ENCODE results near the gene LYPD6B. TPM values are rescaled to one million over a fixed set of nuclear protein-coding genes. Genes with fewer than 3 reads are reported as not detected.

The LYPD6B gene
- total RNA-seq, 1 experiment from 2014 or later: 2.0 TPM

GRCh38 chr2:149044500-149044899 is 6.0 kb downstream of the LYPD6B start:
- H3K4me1 ChIP-seq (ENCODE audit: insufficient read depth, low read length): no peaks in the 10 kb centered on the region
- no peak overlapping the region for H3K4ac ChIP-seq (ENCODE audit: low read depth, low read length)
- H3T11ph ChIP-seq (ENCODE audit: low read length): no peak overlapping the region
- H3K79me1 ChIP-seq (ENCODE audit: insufficient read depth, low read depth, low read length, poor library complexity, severe bottlenecking): no peaks in the 10 kb centered on the region
- no peak overlapping the region for H3K14ac ChIP-seq (ENCODE audit: insufficient read depth, low read length)
- Mint-ChIP-seq H3K27ac (no peak overlapping the region), H3K4me1 (no peaks in the 10 kb centered on the region), H3K27me3 (ENCODE audit: low read depth) (peaks cover 13% of the 10 kb centered on the region), H3K9me3 (peaks cover 10 to 17% of the 10 kb centered on the region in 2 experiments), H3K36me3 (ENCODE audit: insufficient read depth in 1 of 3, low read depth in 3 of 3) (peaks cover 0 to 10% (median 4%) of the 10 kb centered on the region in 3 experiments; a peak in 4 of 7 replicates), H3K4me3 (no peak overlapping the region)
- H3K4me2 ChIP-seq (ENCODE audit: insufficient read depth, insufficient read length, low read length): no peak overlapping the region
- no peak overlapping the region for H4K91ac ChIP-seq (ENCODE audit: insufficient read length, low read depth, low read length)
- no peaks in the 10 kb centered on the region for H3K23me2 ChIP-seq (ENCODE audit: insufficient read length, low read depth, low read length, poor library complexity, severe bottlenecking)
- H3K56ac ChIP-seq (ENCODE audit: insufficient read length, low read depth, low read length): no peak overlapping the region
- H2BK120ac ChIP-seq (ENCODE audit: low read depth, low read length, poor library complexity, severe bottlenecking): no peak overlapping the region
- H4K5ac ChIP-seq (ENCODE audit: insufficient read length, low read depth, low read length): no peak overlapping the region
- no peak overlapping the region for H2BK20ac ChIP-seq (ENCODE audit: low read depth, low read length, poor library complexity, severe bottlenecking)
- TF ChIP-seq, protein P1, sequence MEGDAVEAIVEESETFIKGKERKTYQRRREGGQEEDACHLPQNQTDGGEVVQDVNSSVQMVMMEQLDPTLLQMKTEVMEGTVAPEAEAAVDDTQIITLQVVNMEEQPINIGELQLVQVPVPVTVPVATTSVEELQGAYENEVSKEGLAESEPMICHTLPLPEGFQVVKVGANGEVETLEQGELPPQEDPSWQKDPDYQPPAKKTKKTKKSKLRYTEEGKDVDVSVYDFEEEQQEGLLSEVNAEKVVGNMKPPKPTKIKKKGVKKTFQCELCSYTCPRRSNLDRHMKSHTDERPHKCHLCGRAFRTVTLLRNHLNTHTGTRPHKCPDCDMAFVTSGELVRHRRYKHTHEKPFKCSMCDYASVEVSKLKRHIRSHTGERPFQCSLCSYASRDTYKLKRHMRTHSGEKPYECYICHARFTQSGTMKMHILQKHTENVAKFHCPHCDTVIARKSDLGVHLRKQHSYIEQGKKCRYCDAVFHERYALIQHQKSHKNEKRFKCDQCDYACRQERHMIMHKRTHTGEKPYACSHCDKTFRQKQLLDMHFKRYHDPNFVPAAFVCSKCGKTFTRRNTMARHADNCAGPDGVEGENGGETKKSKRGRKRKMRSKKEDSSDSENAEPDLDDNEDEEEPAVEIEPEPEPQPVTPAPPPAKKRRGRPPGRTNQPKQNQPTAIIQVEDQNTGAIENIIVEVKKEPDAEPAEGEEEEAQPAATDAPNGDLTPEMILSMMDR (conservative IDR thresholded peaks at IDR 0.05): no peak
- H3K79me2 ChIP-seq (ENCODE audit: insufficient read depth, low read length): no peaks in the 10 kb centered on the region
- no peak overlapping the region for H3K9ac ChIP-seq (ENCODE audit: extremely low read depth, insufficient read length, low read length)
- no peak overlapping the region for H2BK12ac ChIP-seq (ENCODE audit: insufficient read length, low read depth, low read length)
- H2AFZ ChIP-seq (ENCODE audit: low read length): no peak overlapping the region
- H2BK5ac ChIP-seq (ENCODE audit: insufficient read length, low read length): no peak overlapping the region
- peaks cover 2% of the 10 kb centered on the region for H3K27me3 ChIP-seq (ENCODE audit: insufficient read depth, low read length)
- WGBS (ENCODE audit: extremely low coverage, insufficient read length, low lambda C conversion rate): no CpG with 5 or more reads among the region's 1 CpG
- no peak overlapping the region for H3K27ac ChIP-seq (ENCODE audit: insufficient read length, low read depth, low read length)
- H3K9me3 ChIP-seq (ENCODE audit: control insufficient read depth, low read depth, low read length): no peaks in the 10 kb centered on the region
- no peaks in the 10 kb centered on the region for H4K20me1 ChIP-seq (ENCODE audit: control insufficient read depth, insufficient read depth, insufficient read length)
- no peak for DNase-seq
- H2BK15ac ChIP-seq (ENCODE audit: low read depth, low read length): no peak overlapping the region
- no peak overlapping the region for H3K18ac ChIP-seq (ENCODE audit: insufficient read length, low read depth, low read length)
- no peak overlapping the region for H2AK5ac ChIP-seq (ENCODE audit: insufficient read length, low read length)
- H3K23ac ChIP-seq (ENCODE audit: insufficient read length, low read depth, low read length): no peak overlapping the region
- no peak overlapping the region for H4K8ac ChIP-seq (replicated peaks; ENCODE audit: insufficient read length, low read depth, low read length)

Data from H9 (cell line).